SU-DHL-6 (cell line): ENCODE data around the gene EPHA6.
A peak's percentile ranks its signal among the peaks of the same experiment; 100 is the strongest.

ENCODE experiments used
- H2AFZ ChIP-seq: fragments of 200-600 bp; sonication (generic); 2 replicates; pipeline ENCODE4 v1.6.1; 2014; ENCODE audit warnings: low read depth, mild to moderate bottlenecking, moderate library complexity, mixed read lengths, antibody characterized with exemption, low read length; ENCODE audit not compliant: severe bottlenecking
- H3F3A ChIP-seq: fragments of 200-600 bp; shearing (Covaris generic); 2 replicates; pipeline ENCODE4 v1.6.0; 2016; ENCODE audit warnings: antibody characterized with exemption, mild to moderate bottlenecking; ENCODE audit not compliant: insufficient read depth
- H3K27ac ChIP-seq: fragments of 200-600 bp; sonication (generic); 2 replicates; pipeline ENCODE4 v1.5.1; 2016; ENCODE audit warnings: low read depth, mild to moderate bottlenecking, low read length, moderate library complexity, mixed read lengths
- H3K27me3 ChIP-seq: fragments of 200-600 bp; sonication (generic), shearing (Covaris generic); 2 replicates; pipeline ENCODE4 v1.6.0; 2014; ENCODE audit warnings: mild to moderate bottlenecking, low read length
- H3K36me3 ChIP-seq: fragments of 200-600 bp; sonication (generic); 2 replicates; pipeline ENCODE4 v1.6.1; 2014; ENCODE audit warnings: mild to moderate bottlenecking, low read length, mixed read lengths
- H3K4me2 ChIP-seq: fragments of 300-600, 200-600 bp; shearing (Covaris generic), sonication (generic); 2 replicates; pipeline ENCODE4 v1.6.0; 2014; ENCODE audit warnings: low read length, low read depth, mild to moderate bottlenecking; ENCODE audit not compliant: poor library complexity, severe bottlenecking
- H3K4me3 ChIP-seq: fragments of 200-600 bp; sonication (generic); 2 replicates; pipeline ENCODE4 v1.5.1; 2014; ENCODE audit warnings: antibody characterized with exemption, low read length, mild to moderate bottlenecking, mixed read lengths; ENCODE audit not compliant: insufficient read depth, poor library complexity, severe bottlenecking
- H3K79me2 ChIP-seq: fragments of 200-600 bp; sonication (generic); 2 replicates; pipeline ENCODE4 v1.6.1; 2014; ENCODE audit warnings: mild to moderate bottlenecking, low read length, moderate library complexity; ENCODE audit not compliant: insufficient read depth
- H3K9ac ChIP-seq: fragments of 200-600 bp; sonication (generic); 2 replicates; pipeline ENCODE4 v1.7.0; 2014; ENCODE audit warnings: mild to moderate bottlenecking, low read length
- H3K9me2 ChIP-seq: fragments of 200-600 bp; sonication (generic); replicated peaks from 2 replicates; pipeline ENCODE4 v1.6.1; 2014; ENCODE audit warnings: low read length; ENCODE audit not compliant: insufficient read depth
- H3K9me3 ChIP-seq: fragments of 200-600 bp; sonication (generic); 2 replicates; pipeline ENCODE4 v1.6.1; 2014; ENCODE audit warnings: low read length, mixed read lengths; ENCODE audit not compliant: insufficient read depth
- H4K20me1 ChIP-seq: fragments of 200-600 bp; sonication (generic); 2 replicates; pipeline ENCODE4 v1.6.1; 2014; ENCODE audit warnings: low read depth, mild to moderate bottlenecking, antibody characterized with exemption, low read length, moderate library complexity, mixed read lengths
- EZH2phosphoT487 ChIP-seq: fragments of 200-600 bp; sonication (generic), shearing (Covaris generic); conservative IDR thresholded peaks from 2 replicates; pipeline ENCODE4 v1.6.1; 2018; ENCODE audit warnings: mild to moderate bottlenecking, antibody characterized with exemption, low read length, moderate library complexity, mixed read lengths
- TF ChIP-seq, protein P1 (sequence below): fragments of 200-600 bp; sonication (generic); IDR thresholded peaks from one replicate; pipeline ENCODE4 v1.5.1; 2017; ENCODE audit warnings: antibody characterized with exemption, mild to moderate bottlenecking, low read length, moderate library complexity; ENCODE audit not compliant: insufficient read depth, poor library complexity, severe bottlenecking

The EPHA6 gene

DNA sequence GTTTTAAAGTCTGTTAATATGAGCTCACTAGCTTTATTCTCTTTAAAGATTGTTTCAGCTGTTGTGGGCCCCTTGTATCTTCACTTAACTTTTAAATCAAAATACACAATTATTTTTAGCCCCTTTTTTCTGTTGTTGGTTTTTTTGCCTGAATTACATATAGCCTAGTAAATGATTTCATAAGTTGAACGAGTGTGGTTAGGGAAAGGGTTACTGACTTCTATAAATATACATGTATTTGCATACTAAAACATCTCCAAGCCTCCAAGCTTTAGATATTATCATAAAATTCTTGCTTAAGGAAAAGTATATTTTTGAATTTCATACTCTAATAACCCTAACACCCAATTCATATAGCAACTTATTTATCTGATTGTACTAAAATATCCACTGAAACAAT lies 877.0 kb downstream of the EPHA6 start:
- Histone ChIP-seq H3K4me2 (no peak overlapping the region), H3K4me3 (no peak overlapping the region), H3K27me3 (no peaks in the 10 kb centered on the region), H3F3A (no peaks in the 10 kb centered on the region), H3K9me2 (no peaks in the 10 kb centered on the region), H2AFZ (no peak overlapping the region), H3K9ac (no peak overlapping the region), H3K27ac (no peak overlapping the region), H3K36me3 (no peaks in the 10 kb centered on the region), H3K9me3 (no peaks in the 10 kb centered on the region), H3K79me2 (no peaks in the 10 kb centered on the region), H4K20me1 (no peaks in the 10 kb centered on the region)
- no peak for TF ChIP-seq EZH2phosphoT487
- TF ChIP-seq, protein P1, sequence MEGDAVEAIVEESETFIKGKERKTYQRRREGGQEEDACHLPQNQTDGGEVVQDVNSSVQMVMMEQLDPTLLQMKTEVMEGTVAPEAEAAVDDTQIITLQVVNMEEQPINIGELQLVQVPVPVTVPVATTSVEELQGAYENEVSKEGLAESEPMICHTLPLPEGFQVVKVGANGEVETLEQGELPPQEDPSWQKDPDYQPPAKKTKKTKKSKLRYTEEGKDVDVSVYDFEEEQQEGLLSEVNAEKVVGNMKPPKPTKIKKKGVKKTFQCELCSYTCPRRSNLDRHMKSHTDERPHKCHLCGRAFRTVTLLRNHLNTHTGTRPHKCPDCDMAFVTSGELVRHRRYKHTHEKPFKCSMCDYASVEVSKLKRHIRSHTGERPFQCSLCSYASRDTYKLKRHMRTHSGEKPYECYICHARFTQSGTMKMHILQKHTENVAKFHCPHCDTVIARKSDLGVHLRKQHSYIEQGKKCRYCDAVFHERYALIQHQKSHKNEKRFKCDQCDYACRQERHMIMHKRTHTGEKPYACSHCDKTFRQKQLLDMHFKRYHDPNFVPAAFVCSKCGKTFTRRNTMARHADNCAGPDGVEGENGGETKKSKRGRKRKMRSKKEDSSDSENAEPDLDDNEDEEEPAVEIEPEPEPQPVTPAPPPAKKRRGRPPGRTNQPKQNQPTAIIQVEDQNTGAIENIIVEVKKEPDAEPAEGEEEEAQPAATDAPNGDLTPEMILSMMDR, result no peak

- Histone ChIP-seq H3K4me3 (no peak overlapping the region), H2AFZ (no peak overlapping the region), H3K79me2 (no peaks in the 10 kb centered on the region), H3K36me3 (no peaks in the 10 kb centered on the region), H3K27ac (no peak overlapping the region), H3K9me2 (no peaks in the 10 kb centered on the region), H3F3A (no peaks in the 10 kb centered on the region), H4K20me1 (no peaks in the 10 kb centered on the region), H3K4me2 (no peak overlapping the region), H3K9ac (no peak overlapping the region), H3K9me3 (no peaks in the 10 kb centered on the region), H3K27me3 (no peaks in the 10 kb centered on the region)
- TF ChIP-seq EZH2phosphoT487, result no peak
- TF ChIP-seq, protein P1, result no peak
Observed at GRCh38 chr3:97692389-97692788, 878.0 kb downstream of the EPHA6 start.

- Histone ChIP-seq H3F3A (no peaks in the 10 kb centered on the region), H3K79me2 (no peaks in the 10 kb centered on the region), H3K4me2 (no peak overlapping the region), H3K9me2 (no peaks in the 10 kb centered on the region), H3K36me3 (no peaks in the 10 kb centered on the region), H3K4me3 (no peak overlapping the region), H3K27me3 (no peaks in the 10 kb centered on the region), H3K9ac (no peak overlapping the region), H3K27ac (no peak overlapping the region), H4K20me1 (no peaks in the 10 kb centered on the region), H3K9me3 (no peaks in the 10 kb centered on the region), H2AFZ (peak overlapping the region; percentile 25)
- TF ChIP-seq, protein P1, result no peak
- no peak for TF ChIP-seq EZH2phosphoT487
Observed at GRCh38 chr3:97692831-97693230, 878.4 kb downstream of the EPHA6 start.

DNA sequence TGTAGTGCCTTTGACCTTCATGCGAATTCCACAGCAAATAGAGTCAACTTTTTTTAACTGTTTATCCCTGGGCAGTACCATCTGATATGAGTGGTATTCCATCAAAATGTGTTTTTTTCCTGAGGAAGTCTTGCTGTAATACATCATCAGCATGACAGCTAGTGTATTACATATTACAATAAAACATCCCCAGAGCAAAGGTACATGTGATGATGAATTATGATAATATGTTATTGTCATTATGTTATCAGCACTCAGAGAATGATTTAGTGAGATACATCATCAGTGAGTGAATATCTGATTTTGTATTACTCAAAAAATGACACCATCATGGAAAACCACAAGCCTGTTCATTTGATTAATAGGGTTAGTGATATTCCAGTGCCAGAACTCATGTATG lies 880.5 kb downstream of the EPHA6 start:
- Histone ChIP-seq H4K20me1 (no peaks in the 10 kb centered on the region), H3K27me3 (no peaks in the 10 kb centered on the region), H3K36me3 (no peaks in the 10 kb centered on the region), H3K9me2 (no peaks in the 10 kb centered on the region), H3K9me3 (no peaks in the 10 kb centered on the region), H3K4me3 (no peak overlapping the region), H3K79me2 (no peaks in the 10 kb centered on the region), H2AFZ (no peak overlapping the region), H3K4me2 (no peak overlapping the region), H3K9ac (no peak overlapping the region), H3F3A (no peaks in the 10 kb centered on the region), H3K27ac (no peak overlapping the region)
- TF ChIP-seq, protein P1, result no peak
- no peak for TF ChIP-seq EZH2phosphoT487
